K562 (cell line): ENCODE data around the gene PI4K2A. TPM values are rescaled to one million over a fixed set of nuclear protein-coding genes. Genes with fewer than 3 reads are reported as not detected.
A peak's percentile ranks its signal among the peaks of the same experiment; 100 is the strongest.

Source experiments
- CC2D1A ChIP-seq: fragments of 450-650 bp; IDR thresholded peaks from 2 replicates; pipeline ENCODE4 v1.6.1; 2017; ENCODE audit warnings: mild to moderate bottlenecking
- COPS2 ChIP-seq: fragments of 450-650 bp; conservative IDR thresholded peaks from 2 replicates; pipeline ENCODE4 v1.6.1; 2016; ENCODE audit warnings: mild to moderate bottlenecking, moderate library complexity
- CXXC5 ChIP-seq: fragments of 250-450 bp; sonication (Bioruptor Pico); IDR thresholded peaks from 2 replicates; pipeline ENCODE4 v1.8.0; 2022; ENCODE audit warnings: inconsistent platforms, mild to moderate bottlenecking, moderate library complexity
- HMG20B ChIP-seq: fragments of 250-450 bp; sonication (Bioruptor Pico); IDR thresholded peaks from 2 replicates; pipeline ENCODE4 v1.5.0; 2021; ENCODE audit warnings: mild to moderate bottlenecking
- ILF3 ChIP-seq: fragments of 450-650 bp; IDR thresholded peaks from 2 replicates; pipeline ENCODE4 v1.6.1; 2018; ENCODE audit warnings: antibody characterized with exemption, mild to moderate bottlenecking, moderate library complexity, borderline replicate concordance
- RFX5 ChIP-seq: IDR thresholded peaks from 2 replicates; pipeline ENCODE4 v1.6.1; 2011; ENCODE audit warnings: low read depth, mild to moderate bottlenecking, improper control_type of control experiment, low read length
- ZNF146 ChIP-seq: IDR thresholded peaks from one replicate; pipeline ENCODE4 v1.6.1; 2018; ENCODE audit warnings: missing compliant biosample characterization; ENCODE audit not compliant: unreplicated experiment
- ZNF212 ChIP-seq: fragments of 450-650 bp; formaldehyde crosslinking; IDR thresholded peaks from 2 replicates; pipeline ENCODE4 v1.4.0; 2020; ENCODE audit warnings: mild to moderate bottlenecking
- ZNF707 ChIP-seq: fragments of 250-450 bp; sonication (Bioruptor Pico); conservative IDR thresholded peaks from 2 replicates; pipeline ENCODE4 v1.8.0; 2022; ENCODE audit warnings: inconsistent platforms, mild to moderate bottlenecking, moderate library complexity
- ZSCAN29 ChIP-seq: fragments of 450-650 bp; IDR thresholded peaks from 2 replicates; pipeline ENCODE4 v1.6.1; 2017
- ZZZ3 ChIP-seq: fragments of 450-650 bp; IDR thresholded peaks from 2 replicates; pipeline ENCODE4 v1.6.1; 2016; ENCODE audit warnings: antibody characterized with exemption, mild to moderate bottlenecking, moderate library complexity
- polyA plus RNA-seq, 8 experiments: library from polyadenylated mRNA; depleted of rRNA in 4 of 8; stranded (reverse) in 5 of 8; unstranded in 3 of 8; fragments of >200 nt; fragmentation: Nextera tagmentation in 2 of 8; fragmentation: Illumina TruSeq in 1 of 8; extraction: Ambion mirVana in 2 of 8; extraction: Trizol in 1 of 8; gene quantifications; 2 replicates each; pipeline versions ENCODE4 v1.2.1 to v1.2.3, GENCODE V29; 2011 to 2014; ENCODE audit warnings: inconsistent platforms in 1 of 8, missing spikeins in 1 of 8
- total RNA-seq, 7 experiments: library from RNA; depleted of rRNA in 6 of 7; stranded (reverse); fragments of >200 nt in 6 of 7; fragmentation: Illumina TruSeq in 2 of 7; extraction: Trizol in 2 of 7; gene quantifications; 2 replicates each; pipeline versions ENCODE4 v1.2.1 to v1.2.3, GENCODE V29; 2011 to 2021; ENCODE audit warnings: low replicate concordance in 1 of 7
- TF ChIP-seq, protein P1 (sequence below): fragments of 200-800 bp; sonication (Bioruptor generic); IDR thresholded peaks from 2 replicates; pipeline ENCODE4 v1.6.1; 2017; ENCODE audit warnings: missing genetic modification characterization, missing compliant biosample characterization
- TF ChIP-seq, protein P2 (sequence below): sonication (generic); formaldehyde crosslinking; IDR thresholded peaks from 2 replicates; pipeline ENCODE4 v1.8.0; 2023; ENCODE audit warnings: mild to moderate bottlenecking, missing genetic modification reagents
- TF ChIP-seq, protein P3 (sequence below): fragments of 250-450 bp; sonication (Bioruptor Pico); IDR thresholded peaks from 2 replicates; pipeline ENCODE4 v1.4.0; 2020; ENCODE audit warnings: mild to moderate bottlenecking, moderate library complexity
- TF ChIP-seq, protein P4 (sequence below), 3 experiments: fragments of 200-800 bp in 1 of 3; sonication (Bioruptor generic) in 1 of 3; sonication (generic) in 1 of 3; formaldehyde crosslinking in 1 of 3; IDR thresholded peaks; 2 replicates each; pipeline versions ENCODE4 v1.6.1 to v1.8.0; 2016 to 2022; ENCODE audit warnings: mild to moderate bottlenecking in 2 of 3, missing compliant biosample characterization in 2 of 3, missing genetic modification characterization in 2 of 3, missing genetic modification reagents in 1 of 3
- TF ChIP-seq, protein P5 (sequence below): fragments of 250-450 bp; sonication (Bioruptor Pico); IDR thresholded peaks from 2 replicates; pipeline ENCODE4 v1.4.0; 2020; ENCODE audit warnings: mild to moderate bottlenecking
- TF ChIP-seq, protein P6 (sequence below), 2 experiments: IDR thresholded peaks; 2 replicates each; pipeline ENCODE4 v1.6.1; 2012; ENCODE audit warnings: improper control_type of control experiment in 2 of 2, low read depth in 2 of 2, low read length in 2 of 2, borderline replicate concordance in 1 of 2
- TF ChIP-seq, protein P7 (sequence below): sonication (generic); formaldehyde crosslinking; IDR thresholded peaks from 2 replicates; pipeline ENCODE4 v1.8.0; 2022; ENCODE audit warnings: mild to moderate bottlenecking, missing genetic modification reagents

PI4K2A gene
- total and polyA plus RNA-seq, 9 of the 15 experiments (the other 6 are each of a cell fraction or from before 2014, with no cell fraction given) = 4.4 to 28.4 (median 16.5) TPM

DNA sequence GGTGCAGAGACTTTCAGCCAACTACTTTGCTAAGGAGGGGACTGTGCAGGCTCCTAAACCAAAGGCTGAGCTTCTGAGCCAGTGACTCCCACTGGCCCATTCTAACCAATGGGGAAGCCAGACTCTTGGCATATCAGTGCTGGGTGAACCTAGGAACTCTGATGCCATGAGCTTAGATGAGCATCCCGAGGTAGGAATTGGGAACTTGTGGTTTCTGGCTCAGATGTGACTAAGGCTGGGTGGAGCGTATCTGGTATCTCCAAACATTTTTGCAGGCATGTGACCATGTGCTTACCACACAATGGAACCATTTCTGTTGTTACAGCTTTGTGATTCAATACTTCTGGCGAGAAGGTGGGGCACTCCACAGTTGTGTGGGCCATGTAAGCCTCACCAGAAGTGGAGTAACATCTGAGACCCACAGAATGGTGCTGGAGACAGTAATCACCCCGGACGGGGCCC is 49.1 kb downstream of the PI4K2A start (continued):
- TF ChIP-seq, protein P1, sequence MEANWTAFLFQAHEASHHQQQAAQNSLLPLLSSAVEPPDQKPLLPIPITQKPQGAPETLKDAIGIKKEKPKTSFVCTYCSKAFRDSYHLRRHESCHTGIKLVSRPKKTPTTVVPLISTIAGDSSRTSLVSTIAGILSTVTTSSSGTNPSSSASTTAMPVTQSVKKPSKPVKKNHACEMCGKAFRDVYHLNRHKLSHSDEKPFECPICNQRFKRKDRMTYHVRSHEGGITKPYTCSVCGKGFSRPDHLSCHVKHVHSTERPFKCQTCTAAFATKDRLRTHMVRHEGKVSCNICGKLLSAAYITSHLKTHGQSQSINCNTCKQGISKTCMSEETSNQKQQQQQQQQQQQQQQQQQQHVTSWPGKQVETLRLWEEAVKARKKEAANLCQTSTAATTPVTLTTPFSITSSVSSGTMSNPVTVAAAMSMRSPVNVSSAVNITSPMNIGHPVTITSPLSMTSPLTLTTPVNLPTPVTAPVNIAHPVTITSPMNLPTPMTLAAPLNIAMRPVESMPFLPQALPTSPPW = no peak
- TF ChIP-seq CC2D1A (no peak), ZNF707 (CRISPR knock-in tag) (no peak), HMG20B (CRISPR knock-in tag) (no peak), ZNF212 (CRISPR knock-in tag) (no peak), RFX5 (no peak), ZNF146 (no peak), CXXC5 (peak; percentile 43; the same call in 1 of the 2 replicates), ILF3 (no peak), ZZZ3 (no peak), ZSCAN29 (no peak), COPS2 (no peak)
- TF ChIP-seq, protein P2, sequence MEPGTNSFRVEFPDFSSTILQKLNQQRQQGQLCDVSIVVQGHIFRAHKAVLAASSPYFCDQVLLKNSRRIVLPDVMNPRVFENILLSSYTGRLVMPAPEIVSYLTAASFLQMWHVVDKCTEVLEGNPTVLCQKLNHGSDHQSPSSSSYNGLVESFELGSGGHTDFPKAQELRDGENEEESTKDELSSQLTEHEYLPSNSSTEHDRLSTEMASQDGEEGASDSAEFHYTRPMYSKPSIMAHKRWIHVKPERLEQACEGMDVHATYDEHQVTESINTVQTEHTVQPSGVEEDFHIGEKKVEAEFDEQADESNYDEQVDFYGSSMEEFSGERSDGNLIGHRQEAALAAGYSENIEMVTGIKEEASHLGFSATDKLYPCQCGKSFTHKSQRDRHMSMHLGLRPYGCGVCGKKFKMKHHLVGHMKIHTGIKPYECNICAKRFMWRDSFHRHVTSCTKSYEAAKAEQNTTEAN (CRISPR knock-in tag) = no peak
- TF ChIP-seq, protein P3, sequence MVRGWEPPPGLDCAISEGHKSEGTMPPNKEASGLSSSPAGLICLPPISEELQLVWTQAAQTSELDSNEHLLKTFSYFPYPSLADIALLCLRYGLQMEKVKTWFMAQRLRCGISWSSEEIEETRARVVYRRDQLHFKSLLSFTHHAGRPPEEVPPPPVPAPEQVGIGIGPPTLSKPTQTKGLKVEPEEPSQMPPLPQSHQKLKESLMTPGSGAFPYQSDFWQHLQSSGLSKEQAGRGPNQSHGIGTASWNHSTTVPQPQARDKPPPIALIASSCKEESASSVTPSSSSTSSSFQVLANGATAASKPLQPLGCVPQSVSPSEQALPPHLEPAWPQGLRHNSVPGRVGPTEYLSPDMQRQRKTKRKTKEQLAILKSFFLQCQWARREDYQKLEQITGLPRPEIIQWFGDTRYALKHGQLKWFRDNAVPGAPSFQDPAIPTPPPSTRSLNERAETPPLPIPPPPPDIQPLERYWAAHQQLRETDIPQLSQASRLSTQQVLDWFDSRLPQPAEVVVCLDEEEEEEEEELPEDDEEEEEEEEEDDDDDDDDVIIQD (CRISPR knock-in tag) = peak; percentile 63; the same call in 1 of the 2 replicates
- TF ChIP-seq, protein P4, sequence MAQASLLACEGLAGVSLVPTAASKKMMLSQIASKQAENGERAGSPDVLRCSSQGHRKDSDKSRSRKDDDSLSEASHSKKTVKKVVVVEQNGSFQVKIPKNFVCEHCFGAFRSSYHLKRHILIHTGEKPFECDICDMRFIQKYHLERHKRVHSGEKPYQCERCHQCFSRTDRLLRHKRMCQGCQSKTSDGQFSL (CRISPR knock-in tag; IDR thresholded peaks at IDR 0.05) = no peak
- TF ChIP-seq, protein P4 (tag; IDR thresholded peaks at IDR 0.05) = 0 out of 4 replicates have a peak, but pooled peaks of 1 of the 2 experiments have one; percentile 34
- TF ChIP-seq, protein P5, sequence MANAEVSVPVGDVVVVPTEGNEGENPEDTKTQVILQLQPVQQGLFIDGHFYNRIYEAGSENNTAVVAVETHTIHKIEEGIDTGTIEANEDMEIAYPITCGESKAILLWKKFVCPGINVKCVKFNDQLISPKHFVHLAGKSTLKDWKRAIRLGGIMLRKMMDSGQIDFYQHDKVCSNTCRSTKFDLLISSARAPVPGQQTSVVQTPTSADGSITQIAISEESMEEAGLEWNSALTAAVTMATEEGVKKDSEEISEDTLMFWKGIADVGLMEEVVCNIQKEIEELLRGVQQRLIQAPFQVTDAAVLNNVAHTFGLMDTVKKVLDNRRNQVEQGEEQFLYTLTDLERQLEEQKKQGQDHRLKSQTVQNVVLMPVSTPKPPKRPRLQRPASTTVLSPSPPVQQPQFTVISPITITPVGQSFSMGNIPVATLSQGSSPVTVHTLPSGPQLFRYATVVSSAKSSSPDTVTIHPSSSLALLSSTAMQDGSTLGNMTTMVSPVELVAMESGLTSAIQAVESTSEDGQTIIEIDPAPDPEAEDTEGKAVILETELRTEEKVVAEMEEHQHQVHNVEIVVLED (CRISPR knock-in tag) = no peak
- TF ChIP-seq, protein P6, sequence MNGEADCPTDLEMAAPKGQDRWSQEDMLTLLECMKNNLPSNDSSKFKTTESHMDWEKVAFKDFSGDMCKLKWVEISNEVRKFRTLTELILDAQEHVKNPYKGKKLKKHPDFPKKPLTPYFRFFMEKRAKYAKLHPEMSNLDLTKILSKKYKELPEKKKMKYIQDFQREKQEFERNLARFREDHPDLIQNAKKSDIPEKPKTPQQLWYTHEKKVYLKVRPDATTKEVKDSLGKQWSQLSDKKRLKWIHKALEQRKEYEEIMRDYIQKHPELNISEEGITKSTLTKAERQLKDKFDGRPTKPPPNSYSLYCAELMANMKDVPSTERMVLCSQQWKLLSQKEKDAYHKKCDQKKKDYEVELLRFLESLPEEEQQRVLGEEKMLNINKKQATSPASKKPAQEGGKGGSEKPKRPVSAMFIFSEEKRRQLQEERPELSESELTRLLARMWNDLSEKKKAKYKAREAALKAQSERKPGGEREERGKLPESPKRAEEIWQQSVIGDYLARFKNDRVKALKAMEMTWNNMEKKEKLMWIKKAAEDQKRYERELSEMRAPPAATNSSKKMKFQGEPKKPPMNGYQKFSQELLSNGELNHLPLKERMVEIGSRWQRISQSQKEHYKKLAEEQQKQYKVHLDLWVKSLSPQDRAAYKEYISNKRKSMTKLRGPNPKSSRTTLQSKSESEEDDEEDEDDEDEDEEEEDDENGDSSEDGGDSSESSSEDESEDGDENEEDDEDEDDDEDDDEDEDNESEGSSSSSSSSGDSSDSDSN (IDR thresholded peaks at IDR 0.05; ENCODE audit: borderline replicate concordance in 1 of 2, low read depth in 2 of 2, low read length in 2 of 2) = no peak
- TF ChIP-seq, protein P7, sequence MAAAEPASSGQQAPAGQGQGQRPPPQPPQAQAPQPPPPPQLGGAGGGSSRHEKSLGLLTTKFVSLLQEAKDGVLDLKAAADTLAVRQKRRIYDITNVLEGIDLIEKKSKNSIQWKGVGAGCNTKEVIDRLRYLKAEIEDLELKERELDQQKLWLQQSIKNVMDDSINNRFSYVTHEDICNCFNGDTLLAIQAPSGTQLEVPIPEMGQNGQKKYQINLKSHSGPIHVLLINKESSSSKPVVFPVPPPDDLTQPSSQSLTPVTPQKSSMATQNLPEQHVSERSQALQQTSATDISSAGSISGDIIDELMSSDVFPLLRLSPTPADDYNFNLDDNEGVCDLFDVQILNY (CRISPR knock-in tag) = no peak
